GM21367 (cell line): ENCODE results near the gene GGNBP2.

Experiments
- ATAC-seq: cut with Tn5 transposase; IDR thresholded peaks from one replicate; pipeline ENCODE4 v1.9.1; 2021; ENCODE audit not compliant: unreplicated experiment

Gene GGNBP2

DNA sequence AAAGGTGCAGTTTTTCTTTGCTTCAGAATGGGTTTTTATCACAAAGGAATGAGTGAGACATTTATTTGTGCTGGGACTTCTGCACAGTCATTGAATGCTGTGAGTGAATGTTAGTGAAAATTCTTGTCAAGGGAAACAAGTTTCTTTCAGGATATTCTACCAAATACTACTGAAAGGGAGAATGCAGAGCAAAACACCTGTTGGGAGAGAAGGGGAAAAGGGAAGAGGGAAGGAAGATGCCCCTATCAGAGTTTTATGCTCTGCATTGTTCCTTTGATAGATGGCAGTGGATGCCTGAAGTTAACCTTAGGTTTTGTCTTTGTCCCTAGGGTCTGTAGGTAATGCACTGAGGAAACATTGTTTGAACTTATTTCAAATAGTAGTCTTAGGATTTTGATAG is 3.1 kb downstream of the GGNBP2 start:
- ATAC-seq: no peak

DNA sequence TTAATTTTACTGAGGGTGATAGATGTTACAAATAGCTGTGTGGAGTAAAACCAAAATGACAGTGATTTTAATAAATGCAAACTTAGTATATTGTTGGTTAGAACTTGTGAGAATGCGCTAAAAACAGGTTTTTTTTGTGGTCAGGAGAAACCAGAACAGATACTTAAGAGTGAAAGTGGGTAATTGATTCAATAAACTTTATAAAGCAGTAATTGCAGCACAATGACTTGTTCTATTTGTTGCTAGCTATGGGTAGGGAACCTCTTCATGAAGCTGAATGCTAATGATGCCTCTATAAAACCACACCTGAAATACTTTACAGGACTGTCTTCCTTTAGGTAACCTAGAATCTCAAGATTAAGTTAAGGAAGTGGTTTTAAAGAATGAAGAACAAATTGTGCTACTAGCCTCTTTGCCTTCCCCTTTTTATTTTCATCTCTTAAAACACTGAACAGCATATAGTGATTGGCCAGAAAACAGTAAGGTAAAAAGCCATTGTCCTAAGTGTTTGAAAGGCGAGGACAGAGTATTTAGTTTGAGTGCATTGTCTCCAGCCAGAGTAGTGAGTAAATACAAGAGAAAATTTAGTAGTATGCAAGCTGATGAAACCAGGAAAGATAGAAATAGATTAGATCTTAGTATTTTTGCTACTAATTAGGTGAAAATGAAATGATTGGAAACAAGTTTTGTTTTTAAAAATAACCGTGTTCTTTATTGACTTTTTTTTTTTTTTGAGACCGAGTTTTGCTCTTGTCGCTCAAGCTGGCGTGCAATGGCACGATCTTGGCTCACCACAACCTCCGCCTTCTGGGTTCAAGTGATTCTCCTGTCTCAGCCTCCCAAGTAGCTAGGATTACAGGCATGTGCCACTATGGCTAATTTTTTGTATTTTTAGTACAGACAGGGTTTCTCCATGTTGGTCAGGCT is 6.0 kb downstream of the GGNBP2 start:
- no peak for ATAC-seq

DNA sequence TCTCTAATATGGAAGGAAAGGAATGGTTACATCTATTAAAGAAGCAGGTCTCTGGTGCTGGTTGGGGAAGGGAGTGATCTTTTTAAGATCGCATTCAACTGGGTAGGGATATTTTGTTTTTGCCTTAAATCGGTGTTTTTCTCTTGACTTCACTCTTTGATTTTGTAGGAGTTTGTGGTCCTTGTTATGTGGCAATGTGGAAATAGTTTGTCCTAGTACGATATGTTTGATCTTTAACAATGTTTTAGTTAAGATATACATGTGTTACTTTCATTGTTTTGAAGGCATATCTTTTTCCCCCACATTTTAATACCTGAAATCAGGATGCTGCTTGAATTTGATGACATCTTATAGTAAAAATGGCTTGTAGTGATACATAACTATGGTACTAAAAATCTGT is 8.7 kb downstream of the GGNBP2 start:
- no peak for ATAC-seq

GRCh38 chr17:36566081-36566480 is 21.4 kb downstream of the GGNBP2 start:
- ATAC-seq: no peak

GRCh38 chr17:36575028-36575427 is 30.3 kb downstream of the GGNBP2 start:
- ATAC-seq: no peak

GRCh38 chr17:36576793-36577192 is 32.1 kb downstream of the GGNBP2 start:
- ATAC-seq: no peak

GRCh38 chr17:36578671-36579070 is 34.0 kb downstream of the GGNBP2 start:
- ATAC-seq: no peak

DNA sequence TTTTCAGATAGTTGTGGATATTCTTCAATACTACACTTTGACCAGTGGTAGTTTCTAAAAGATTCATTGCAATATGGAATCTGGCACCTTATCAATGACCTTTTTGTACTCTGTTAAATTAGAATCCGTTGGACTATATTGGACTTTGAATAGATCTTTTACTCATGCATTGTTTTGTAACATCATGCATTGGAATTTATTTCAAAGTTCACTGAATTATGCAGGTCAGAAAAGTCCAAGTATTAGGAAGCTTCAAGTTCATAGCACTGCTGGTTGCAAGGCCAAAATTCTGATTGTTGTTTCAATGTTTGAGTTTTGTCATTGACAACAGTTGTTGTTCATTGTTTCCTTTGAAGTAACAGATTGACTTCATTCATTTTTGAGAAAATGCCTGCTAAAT is 39.1 kb downstream of the GGNBP2 start:
- no peak for ATAC-seq

DNA sequence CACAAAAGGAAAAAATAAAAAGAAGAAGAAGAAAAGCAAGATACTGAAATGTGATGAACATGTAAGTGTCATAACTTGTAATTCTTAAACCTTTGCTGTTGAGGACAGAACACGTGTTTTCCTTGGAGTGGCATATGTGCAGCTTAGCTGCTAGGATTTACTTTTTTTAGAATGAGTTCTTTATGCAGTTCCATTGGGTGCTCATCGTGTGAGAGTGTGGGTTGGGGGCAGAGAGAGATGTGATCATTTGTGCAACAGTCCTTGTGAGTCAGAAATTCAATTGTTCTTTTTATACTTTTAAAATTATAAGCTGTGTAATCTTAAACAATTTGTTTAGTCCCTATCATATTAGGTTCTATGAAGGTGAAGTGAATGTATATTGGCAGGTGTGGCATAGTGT is 41.4 kb downstream of the GGNBP2 start:
- no peak for ATAC-seq

- no peak for ATAC-seq
Observed at GRCh38 chr17:36590082-36590481, 45.4 kb downstream of the GGNBP2 start.

DNA sequence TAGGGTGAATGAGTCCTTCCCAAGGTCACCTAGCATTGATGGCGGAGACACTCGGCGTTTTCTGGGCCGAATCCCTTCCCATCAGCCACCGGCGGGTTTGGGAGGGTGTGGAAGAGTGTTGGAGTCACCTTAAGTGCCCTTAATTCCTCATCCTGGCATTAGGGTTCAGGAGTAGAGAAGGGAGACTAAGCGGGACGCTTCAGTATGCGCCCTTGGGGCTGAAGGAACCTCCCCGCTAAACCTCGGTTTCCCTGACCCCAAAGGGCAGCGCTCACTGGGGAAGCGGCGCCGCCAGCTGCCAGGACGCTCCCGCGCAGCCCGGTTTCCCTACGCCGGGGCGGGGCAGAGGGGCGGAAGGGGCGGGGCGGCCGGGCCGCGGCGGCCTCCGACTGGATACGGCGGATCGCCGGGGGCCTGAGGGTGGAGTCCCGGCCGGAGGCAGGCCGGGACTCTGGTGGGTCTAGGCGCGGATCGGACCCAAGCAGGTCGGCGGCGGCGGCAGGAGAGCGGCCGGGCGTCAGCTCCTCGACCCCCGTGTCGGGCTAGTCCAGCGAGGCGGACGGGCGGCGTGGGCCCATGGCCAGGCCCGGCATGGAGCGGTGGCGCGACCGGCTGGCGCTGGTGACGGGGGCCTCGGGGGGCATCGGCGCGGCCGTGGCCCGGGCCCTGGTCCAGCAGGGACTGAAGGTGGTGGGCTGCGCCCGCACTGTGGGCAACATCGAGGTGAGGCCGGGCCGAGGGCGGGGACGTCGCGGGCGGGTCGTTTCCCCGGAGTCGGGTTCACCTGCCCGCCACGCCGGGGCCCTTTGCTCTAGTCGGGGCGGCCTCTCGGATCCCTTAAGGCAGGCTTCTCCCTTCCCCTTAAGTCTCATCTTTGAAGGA is 47.0 kb downstream of the GGNBP2 start, which contains the start of gene DHRS11:
Gene DHRS11, plus strand, starts transcription at position 446 of the 882 bp plus-strand sequence. Its CDS starts 131 bp downstream, at position 577.
- peak; percentile 56 for ATAC-seq

DNA sequence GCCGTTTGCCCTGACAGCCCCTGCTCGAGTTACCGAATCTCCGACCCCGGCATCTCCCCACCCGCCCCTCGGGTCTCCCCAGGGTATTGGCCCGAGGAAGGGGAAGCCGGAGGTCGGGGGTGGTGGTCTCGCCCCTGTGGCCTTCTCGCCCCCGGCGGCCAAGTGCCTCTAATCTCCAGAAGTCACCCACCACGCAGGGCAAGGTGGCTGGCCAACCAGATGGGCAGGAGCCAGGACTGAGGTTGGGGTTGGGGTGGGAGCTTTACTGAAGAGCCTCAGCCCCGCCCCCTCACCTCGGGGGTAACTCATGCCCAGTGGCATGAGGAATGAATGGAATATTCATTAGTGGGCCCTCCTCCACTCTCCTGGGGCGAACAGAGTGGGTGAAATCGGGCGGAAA is 47.6 kb downstream of the GGNBP2 start:
- ATAC-seq: no peak

DNA sequence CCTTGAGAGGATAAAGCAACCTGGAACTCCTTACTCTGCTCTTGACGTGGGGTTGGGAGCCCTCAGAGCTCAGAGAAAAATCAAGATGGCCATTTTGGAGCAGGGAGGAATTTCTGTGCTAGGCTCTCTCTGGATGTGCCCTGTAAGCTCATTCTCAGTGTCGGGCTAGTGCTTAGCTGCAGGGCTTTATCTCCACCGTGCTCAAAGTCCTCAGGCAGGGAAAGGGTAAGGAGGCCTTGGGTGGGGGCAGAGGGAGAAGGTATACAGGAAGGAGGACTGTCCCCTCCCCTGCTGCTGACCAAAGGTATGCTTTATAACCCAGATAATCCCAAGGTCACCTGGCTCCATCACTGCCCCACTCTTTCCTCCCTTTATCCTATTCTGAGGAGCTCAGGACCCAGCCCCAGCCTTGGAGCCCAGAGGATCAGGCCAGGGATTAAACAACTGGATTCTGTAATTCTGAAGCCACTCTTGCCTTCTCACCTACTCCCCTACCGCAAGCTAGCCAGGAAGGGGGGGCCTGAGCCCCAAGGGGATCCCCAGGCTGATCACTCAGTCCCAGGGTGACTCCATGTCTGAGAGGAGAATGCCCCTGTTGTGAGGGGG is 48.1 kb downstream of the GGNBP2 start:
- no peak for ATAC-seq

DNA sequence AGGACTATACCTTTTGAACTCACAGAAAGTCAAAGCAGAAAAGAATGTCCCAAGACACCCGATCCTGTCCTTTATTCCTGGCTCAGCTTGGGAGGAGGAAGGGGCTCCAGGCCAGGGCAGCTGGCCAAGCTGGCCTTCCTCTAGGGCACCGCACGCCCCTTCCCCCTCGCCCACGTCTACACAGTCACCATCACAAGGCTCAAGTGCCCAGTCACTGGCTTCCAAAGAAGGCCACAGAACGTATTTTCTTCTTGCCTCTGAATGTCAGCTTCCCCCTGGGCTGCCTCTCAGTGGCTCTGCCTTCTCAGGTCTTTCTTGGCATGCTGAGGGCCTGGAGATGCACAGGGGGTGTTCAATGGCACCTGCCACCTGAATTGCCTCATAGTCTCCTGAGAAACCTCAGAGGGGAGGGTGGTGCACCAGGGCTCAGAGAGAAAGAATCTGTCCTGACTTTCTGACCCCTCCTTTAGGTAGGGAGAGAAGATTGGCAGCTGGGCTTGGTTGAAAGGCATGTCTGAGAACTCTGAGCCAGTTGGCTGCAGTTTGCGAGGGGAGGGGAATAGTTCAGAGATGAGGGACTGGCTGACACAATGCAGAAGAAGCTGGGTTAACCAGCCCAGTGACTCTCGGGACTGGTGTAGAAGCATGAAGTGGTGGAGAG is 49.1 kb downstream of the GGNBP2 start:
- no peak for ATAC-seq

DNA sequence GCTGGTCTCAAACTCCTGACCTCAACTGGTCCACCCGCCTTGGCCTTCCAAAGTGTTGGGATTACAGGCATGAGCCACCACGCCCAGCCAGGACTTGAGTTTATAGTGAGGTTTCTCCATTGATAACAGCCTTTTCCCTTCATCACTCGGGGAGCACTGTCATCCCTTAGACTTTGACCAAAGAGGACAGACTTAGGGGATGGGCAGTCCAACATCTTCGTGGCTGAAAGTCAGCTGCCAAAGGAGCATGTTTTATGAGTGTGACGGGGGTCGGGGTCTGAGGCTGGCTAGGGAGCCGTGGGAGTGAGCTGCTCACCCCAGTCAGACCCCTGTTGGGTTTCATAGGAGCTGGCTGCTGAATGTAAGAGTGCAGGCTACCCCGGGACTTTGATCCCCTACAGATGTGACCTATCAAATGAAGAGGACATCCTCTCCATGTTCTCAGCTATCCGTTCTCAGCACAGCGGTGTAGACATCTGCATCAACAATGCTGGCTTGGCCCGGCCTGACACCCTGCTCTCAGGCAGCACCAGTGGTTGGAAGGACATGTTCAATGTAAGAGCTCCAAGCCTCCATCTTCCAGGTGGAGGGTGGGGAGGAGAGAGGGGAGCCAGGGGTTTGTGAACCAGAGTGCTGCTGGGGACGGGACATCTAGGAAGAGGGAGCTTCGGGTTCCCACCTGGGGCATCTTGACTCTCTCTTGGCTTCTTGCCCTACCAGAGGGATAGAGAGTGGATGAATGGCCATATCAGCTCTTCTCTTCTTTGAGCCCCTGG is 50.1 kb downstream of the GGNBP2 start:
- ATAC-seq: no peak

GRCh38 chr17:36597226-36597625 is 52.5 kb downstream of the GGNBP2 start:
- no peak for ATAC-seq

DNA sequence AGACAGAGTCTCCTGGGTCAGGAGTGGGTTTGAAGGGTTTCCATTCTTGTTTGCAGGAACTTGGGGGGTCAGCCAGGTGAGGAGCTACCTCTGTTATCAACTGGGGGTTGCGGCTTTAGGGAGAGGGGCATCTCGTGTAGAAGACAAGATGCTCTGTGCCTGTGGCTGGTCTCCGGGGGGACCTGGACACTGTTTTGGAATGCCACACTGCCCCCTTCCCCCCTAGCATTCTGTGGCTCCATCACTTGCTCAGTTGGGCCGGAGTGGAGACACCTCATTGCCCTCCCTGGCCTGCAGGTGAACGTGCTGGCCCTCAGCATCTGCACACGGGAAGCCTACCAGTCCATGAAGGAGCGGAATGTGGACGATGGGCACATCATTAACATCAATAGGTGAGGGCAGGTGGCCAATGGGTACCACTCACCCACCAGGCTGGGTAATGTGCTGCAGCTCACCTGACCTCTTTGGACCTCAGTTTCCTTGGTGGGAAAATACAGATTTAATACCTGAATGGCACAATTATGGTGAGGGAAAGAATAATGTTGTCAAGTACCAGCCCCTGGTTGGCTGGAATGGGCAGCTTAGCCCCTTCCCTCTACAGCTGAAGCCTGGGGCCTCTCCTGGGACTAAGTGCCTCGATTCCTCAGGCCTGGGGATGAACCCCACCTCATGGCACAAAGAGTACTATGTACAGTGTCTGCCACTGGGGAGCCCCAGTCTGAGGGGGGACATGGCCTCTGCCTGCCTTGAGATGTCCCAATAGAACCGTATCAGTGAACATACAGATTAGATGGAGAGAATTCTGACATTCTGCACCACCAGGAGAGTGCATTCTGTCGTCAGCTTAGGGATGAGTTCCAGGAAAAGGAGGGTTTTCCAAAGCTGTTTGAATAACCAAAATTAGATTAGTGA is 53.4 kb downstream of the GGNBP2 start:
- ATAC-seq: no peak

DNA sequence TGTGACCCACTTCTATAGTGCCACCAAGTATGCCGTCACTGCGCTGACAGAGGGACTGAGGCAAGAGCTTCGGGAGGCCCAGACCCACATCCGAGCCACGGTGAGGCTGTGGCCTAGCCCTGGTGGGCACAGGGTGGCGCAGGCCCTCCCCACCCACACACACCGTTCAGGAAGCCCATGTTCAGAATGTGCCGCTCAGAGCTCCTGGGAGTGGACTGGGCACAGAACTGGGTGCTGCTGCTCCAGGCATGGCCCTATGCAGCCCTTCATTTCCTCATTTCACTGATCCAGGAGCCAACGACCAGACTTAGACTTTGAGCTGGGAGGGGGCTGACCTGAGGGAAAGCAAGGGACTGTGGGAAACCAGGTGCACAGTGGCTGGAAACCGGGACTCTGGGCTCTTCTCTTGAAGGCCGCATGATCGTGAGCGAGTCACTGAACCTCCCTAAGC is 54.3 kb downstream of the GGNBP2 start:
- no peak for ATAC-seq
